ENCODE results near the gene TAF1D.

TAF1D gene

GRCh38 chr11:93720522-93720921 is 20.8 kb downstream of the TAF1D start:
- DNase-seq (ENCODE audit: low spot score) = no peak

GRCh38 chr11:93719310-93719709 is 22.0 kb downstream of the TAF1D start:
- DNase-seq (ENCODE audit: low spot score) = no peak

DNA sequence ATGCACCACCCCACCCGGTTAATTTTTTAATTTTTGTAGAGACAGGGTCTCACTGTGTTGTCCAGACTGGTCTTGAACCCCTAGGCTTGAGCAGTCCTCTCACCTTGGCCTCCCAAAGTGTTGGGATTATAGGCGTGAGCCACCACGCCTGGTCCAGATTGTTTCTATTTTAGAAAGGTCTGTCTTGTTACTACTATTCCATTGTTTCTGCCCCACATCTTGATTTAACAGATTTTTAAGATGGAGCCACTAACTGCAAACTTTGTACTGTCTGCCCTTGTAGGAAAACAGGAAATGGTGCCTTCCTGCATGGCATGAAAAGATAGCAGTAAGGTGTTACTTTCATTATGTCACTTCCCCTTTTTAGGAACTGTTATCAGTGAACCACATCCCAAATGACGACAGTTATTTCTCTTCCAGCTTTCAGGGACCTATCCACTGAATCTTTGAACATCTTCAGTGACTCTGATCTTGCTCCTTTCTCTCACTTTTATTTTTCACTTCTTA is 23.2 kb downstream of the TAF1D start:
- peak; percentile 77 for DNase-seq (ENCODE audit: low spot score)

- no peak for DNase-seq (ENCODE audit: low spot score)
These were observed 23.8 kb downstream of the TAF1D start for GRCh38 chr11:93717501-93717900.

GRCh38 chr11:93715797-93716396 is 25.4 kb downstream of the TAF1D start:
- DNase-seq (ENCODE audit: low spot score) = no peak

DNA sequence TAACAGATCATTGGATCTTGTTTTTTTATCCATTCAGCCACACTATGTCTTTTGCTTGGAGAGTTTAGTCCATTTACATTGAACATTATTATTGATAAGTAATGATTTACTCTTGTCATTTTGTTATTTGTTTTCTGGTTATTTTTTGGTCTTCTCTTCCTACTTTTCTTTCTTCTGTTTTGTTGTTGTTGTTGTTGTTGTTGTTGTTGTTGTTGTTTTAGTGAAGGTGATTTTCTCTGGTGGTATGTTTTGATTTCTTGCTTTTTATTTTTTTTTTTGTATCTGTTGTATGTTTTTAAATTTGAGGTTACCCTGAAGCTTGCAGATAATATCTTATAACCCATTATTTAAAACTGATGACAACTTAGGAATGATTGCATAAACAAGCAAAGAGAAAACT is 28.6 kb downstream of the TAF1D start:
- no peak for DNase-seq (ENCODE audit: low spot score)

DNA sequence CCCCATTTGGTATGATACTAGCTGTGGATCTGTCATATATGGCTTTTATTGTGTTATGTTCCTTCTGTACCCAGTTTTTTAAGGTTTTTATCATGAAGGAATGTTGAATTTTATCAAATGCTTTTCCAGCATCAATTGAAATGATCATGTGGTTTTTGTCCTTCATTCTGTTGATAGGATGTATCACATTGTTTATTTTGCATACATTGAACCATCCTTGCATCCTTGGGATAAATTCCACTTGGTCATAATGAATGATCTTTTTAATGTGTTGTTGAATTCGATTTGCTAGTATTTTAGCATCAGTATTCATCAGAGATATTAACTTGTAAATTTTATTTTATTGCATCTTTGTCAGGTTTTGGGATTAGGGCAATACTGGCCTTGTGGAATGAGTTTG is 31.1 kb downstream of the TAF1D start:
- no peak for DNase-seq (ENCODE audit: low spot score)

DNA sequence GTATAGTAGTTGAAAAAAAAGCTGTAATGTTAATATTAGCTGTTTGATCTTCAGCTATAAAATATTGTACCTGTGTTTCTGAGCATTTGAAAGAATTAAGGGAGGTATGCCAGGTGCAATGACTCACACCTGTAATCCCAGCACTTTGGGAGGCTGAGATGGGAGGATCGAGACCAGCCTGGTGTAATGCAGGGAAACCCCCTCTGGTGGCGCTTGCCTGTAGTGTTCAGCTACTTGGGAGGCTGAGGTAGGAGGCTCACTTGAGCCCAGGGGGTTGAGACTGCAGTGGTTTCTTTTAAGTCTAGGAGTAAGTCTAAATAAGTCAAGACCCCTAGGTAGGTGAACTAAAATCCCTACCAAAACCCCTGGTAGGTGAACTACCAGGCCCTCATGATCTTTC is 37.1 kb downstream of the TAF1D start:
- peak; percentile 14 for DNase-seq (ENCODE audit: low spot score)

- no peak for DNase-seq (ENCODE audit: low spot score)
These were observed 40.5 kb downstream of the TAF1D start for GRCh38 chr11:93700830-93701229.

- DNase-seq (ENCODE audit: low spot score) = no peak
These were observed 43.7 kb downstream of the TAF1D start for GRCh38 chr11:93697611-93698010.

GRCh38 chr11:93694557-93694956 is 46.7 kb downstream of the TAF1D start:
- DNase-seq (ENCODE audit: low spot score) = no peak

- DNase-seq (ENCODE audit: low spot score) = peak; percentile 8
These were observed 47.2 kb downstream of the TAF1D start for GRCh38 chr11:93694109-93694508.

DNA sequence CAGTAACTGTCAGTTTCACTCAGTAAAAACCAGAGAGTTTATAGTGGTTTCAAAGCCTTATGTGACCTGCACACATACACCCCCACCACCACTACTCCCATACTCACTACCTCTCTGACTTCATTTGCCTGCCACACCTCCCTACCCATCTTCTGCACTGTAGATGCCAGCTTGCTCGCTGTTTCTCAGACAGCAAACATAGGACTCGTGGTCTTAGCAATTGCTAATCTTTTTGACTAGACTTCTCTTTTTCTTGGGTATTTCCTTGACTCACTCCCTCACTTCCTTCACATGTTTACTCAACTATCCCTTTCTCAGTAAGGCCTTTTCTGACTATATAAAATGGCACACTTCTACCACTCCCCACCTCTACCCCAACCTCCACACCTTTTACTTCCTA is 52.1 kb downstream of the TAF1D start:
- no peak for DNase-seq (ENCODE audit: low spot score)

DNA sequence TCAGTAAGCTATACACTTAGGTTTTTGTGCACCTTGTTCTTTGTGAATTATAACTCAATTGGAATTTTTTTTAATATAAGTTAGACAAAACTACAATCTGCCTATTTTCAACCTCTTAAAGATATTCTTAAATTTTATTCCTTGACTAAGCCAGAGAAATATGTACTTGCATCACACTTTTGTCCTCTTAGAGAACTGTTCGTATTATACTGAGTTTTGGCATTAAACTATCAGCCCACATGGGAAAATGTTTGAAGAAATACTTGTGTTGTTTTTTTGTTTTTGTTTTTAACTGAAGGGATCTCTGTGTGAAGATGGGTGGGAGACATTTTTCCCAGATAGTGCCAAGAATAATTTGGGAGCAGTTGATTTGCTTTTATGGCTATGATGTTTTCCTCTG is 54.5 kb downstream of the TAF1D start:
- no peak for DNase-seq (ENCODE audit: low spot score)

DNA sequence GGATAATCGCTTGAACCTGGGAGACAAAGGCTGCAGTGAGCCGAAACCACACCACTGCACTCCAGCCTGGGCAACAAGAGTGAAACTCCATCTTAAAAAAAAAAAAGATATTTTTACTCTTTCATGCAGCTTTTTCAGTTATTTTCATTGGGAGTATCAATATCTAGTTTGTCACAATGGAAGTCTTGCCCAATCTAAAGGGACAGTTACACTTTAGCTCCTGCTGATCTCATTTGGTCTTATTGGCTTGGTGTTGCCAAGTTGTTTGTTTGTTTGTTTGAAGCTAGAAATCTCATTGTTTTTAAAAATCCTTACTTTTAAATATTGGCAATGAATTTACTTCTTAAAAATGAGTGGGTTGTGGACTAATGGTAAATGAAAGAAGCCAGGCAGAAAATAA is 55.1 kb downstream of the TAF1D start:
- DNase-seq (ENCODE audit: low spot score) = no peak

All from NAMALWA (cell line).